ENCODE data around the gene CUZD1. TPM values are rescaled to one million over a fixed set of nuclear protein-coding genes. Genes with fewer than 3 reads are reported as not detected.
"Not testable (repeated sequence)": the region's sequence is repeated elsewhere in the genome, so short reads cannot be mapped to it uniquely, and the experiment has no call there.

The CUZD1 gene
- total RNA-seq, 2 experiments from 2014 or later: 1.3 to 1.5 TPM

DNA sequence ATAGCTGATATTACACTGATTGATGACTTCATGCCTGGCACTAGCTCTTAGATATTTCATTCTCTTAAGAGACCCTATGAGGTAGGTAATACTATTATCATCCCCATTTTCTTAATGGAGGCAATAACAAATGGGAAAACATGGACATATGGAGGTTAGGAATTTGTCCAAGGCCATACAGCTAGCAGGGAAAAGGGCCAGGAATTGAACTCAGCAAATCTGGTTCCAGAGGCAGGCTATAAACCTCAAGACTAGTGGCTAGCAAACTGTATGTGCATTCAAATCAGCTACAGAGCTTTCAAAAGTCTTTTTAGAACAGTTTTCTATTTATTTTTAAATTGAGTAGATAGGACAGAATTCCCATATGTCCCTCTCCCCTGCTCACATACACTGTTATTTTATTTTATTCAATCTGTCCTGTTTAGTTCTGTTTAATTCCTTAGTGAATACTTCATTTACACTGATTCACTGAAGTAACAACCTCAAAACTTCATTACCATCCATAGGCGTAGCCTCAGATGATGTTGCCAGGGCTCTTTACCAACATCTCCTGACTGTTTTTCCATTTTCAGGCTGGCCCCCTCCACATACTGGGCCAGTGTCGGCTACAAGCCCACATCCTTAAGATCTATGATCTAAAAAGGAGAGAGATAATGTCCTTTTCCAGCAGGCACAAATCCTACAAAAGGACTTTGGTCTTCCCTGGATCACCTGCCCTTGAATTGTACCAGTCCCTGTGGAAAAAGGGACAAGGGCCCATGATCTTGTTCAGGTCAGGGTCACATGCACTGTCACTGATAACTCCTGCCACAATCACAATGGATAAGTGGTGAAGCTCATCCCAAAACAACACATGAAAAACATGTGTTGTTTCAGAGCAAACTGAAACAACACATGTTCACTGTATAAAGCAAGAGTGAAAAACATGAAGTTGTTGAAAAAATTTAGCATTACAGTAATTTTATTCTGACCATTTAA is 17.8 kb upstream of the CUZD1 start:
- ATAC-seq: no peak
- Mint-ChIP-seq H3K9me3 (peaks cover 6% of the 10 kb centered on the region), H3K27me3 (no peaks in the 10 kb centered on the region), H3K36me3 (ENCODE audit: low read depth) (peaks cover 27% of the 10 kb centered on the region), H3K27ac (no peak overlapping the region), H3K4me1 (ENCODE audit: low read depth) (peaks cover 31% of the 10 kb centered on the region), H3K4me3 (no peak overlapping the region)
- ChIA-PET POLR2A (interaction anchor here (0.6 kb wide), 1 partner anchor 104 kb away, joined by 4 read pairs; no protein-coding TSS in a partner anchor), CTCF (no interaction called here)
- DNase-seq: no peak
- intact Hi-C loops (cut with micrococcal nuclease): no loop called here
- TF ChIP-seq, protein P1, sequence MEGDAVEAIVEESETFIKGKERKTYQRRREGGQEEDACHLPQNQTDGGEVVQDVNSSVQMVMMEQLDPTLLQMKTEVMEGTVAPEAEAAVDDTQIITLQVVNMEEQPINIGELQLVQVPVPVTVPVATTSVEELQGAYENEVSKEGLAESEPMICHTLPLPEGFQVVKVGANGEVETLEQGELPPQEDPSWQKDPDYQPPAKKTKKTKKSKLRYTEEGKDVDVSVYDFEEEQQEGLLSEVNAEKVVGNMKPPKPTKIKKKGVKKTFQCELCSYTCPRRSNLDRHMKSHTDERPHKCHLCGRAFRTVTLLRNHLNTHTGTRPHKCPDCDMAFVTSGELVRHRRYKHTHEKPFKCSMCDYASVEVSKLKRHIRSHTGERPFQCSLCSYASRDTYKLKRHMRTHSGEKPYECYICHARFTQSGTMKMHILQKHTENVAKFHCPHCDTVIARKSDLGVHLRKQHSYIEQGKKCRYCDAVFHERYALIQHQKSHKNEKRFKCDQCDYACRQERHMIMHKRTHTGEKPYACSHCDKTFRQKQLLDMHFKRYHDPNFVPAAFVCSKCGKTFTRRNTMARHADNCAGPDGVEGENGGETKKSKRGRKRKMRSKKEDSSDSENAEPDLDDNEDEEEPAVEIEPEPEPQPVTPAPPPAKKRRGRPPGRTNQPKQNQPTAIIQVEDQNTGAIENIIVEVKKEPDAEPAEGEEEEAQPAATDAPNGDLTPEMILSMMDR (IDR thresholded peaks at IDR 0.05): no peak

DNA sequence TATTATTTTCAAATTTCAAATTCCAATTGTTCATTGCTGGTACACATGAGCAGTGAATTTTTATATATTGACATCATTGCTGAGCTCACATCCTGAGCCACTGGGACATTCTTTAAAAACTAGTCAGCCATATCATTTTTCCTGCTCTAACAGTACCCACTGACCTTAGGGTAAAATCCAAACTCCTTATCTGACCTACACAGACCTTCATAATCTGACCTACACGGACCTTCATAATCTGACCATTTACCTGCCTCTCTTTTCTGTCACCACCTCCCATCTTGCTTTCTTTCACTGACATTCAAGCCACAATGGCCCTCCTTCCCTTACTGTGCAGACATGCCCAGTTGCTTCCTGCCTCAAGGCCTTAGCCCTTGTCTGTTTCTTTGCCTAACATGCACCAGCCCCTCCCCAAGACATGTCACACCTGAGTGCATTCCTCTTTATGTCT is 16.1 kb upstream of the CUZD1 start:
- POLR2A ChIA-PET: no interaction called here
- Mint-ChIP-seq H3K4me3 (no peak overlapping the region), H3K4me1 (ENCODE audit: low read depth) (peaks cover 22% of the 10 kb centered on the region), H3K9me3 (peaks cover 4% of the 10 kb centered on the region), H3K27me3 (no peaks in the 10 kb centered on the region), H3K36me3 (ENCODE audit: low read depth) (peaks cover 20% of the 10 kb centered on the region), H3K27ac (no peak overlapping the region)
- intact Hi-C loops (cut with micrococcal nuclease): no loop called here
- DNase-seq (no peak), ATAC-seq (no peak)
- TF ChIP-seq, protein P1 (IDR thresholded peaks at IDR 0.05): no peak
- CTCF ChIA-PET: no interaction called here

DNA sequence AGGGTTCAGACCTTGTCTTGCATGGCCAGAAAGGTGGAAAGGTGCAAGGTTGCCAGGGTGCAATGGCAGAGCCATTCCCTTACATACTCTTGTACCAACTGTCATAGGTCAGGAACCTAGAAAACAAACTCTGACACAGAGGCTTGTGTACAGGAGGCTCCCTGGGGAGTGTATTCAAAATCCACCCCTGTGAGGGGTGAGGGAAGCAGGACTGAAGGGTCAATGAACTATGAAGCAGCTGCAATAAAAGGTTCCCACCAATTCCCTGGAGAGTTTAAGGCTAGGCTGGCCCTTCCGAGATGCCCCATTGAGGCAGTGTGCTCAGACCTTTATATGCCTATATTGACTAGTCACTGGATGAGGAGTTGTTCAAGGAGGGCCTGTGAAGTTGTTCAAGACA is 13.9 kb upstream of the CUZD1 start:
- Mint-ChIP-seq H3K36me3 (ENCODE audit: low read depth) (peaks cover 31% of the 10 kb centered on the region), H3K9me3 (peaks cover 4% of the 10 kb centered on the region), H3K4me3 (no peak overlapping the region), H3K4me1 (ENCODE audit: low read depth) (peaks cover 21% of the 10 kb centered on the region), H3K27ac (no peak overlapping the region), H3K27me3 (no peaks in the 10 kb centered on the region)
- ChIA-PET CTCF (no interaction called here), POLR2A (interaction anchor here (0.6 kb wide), 1 partner anchor 88 kb away, joined by 4 read pairs; no protein-coding TSS in a partner anchor)
- no peak for ATAC-seq
- DNase-seq: no peak
- intact Hi-C loops (cut with micrococcal nuclease): no loop called here
- TF ChIP-seq, protein P1 (IDR thresholded peaks at IDR 0.05): no peak

DNA sequence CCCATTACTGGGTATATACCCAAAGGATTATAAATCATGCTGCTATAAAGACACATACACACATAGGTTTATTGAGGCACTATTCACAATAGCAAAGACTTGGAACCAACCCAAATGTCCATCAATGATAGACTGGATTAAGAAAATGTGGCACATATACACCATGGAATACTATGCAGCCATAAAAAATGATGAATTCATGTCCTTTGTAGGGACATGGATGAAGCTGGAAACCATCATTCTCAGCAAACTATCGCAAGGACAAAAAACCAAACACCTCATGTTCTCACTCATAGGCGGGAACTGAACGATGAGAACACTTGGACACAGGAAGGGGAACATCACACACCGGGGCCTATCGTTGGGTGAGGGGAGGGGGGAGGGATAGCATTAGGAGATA is 12.4 kb upstream of the CUZD1 start:
- H3K4me3 Mint-ChIP-seq; H3K27me3 Mint-ChIP-seq; intact Hi-C loops (cut with micrococcal nuclease); DNase-seq; H3K9me3 Mint-ChIP-seq; ATAC-seq; H3K27ac Mint-ChIP-seq; POLR2A ChIA-PET: not testable (repeated sequence)
- Mint-ChIP-seq H3K36me3 (ENCODE audit: low read depth) (peaks cover 45% of the 10 kb centered on the region), H3K4me1 (ENCODE audit: low read depth) (peaks cover 27% of the 10 kb centered on the region)
- CTCF ChIA-PET: interaction anchor here (1.3 kb wide), 1 partner anchor 20 kb away, joined by 3 read pairs; no protein-coding TSS in a partner anchor

DNA sequence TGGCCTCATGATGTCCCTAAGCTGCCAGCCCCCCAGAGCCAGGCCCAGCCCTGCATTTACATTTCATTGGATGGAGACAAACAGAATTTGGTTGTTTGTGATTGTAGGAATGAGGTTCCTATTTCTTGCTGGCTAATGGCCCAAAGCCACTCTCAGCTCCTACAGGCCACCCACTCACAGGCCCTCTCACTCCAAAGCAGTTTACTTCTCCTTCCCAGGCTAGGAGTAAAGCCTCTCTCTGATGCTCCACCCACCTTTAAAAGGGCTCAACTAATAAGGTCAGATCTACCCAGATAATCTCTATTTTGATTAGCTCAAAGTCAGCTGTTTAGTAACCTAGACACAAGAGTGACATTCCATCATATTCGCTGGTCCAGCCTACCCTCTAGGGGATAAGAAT is 11.2 kb upstream of the CUZD1 start:
- no peak overlapping the region for H3K27ac Mint-ChIP-seq
- peaks cover 52% of the 10 kb centered on the region for H3K36me3 Mint-ChIP-seq (ENCODE audit: low read depth)
- H3K4me1 Mint-ChIP-seq (ENCODE audit: low read depth): peaks cover 21% of the 10 kb centered on the region
- no peak for ATAC-seq
- CTCF ChIA-PET: interaction anchor here (1.3 kb wide), 1 partner anchor 21 kb away, joined by 3 read pairs; no protein-coding TSS in a partner anchor
- no peak overlapping the region for H3K4me3 Mint-ChIP-seq
- H3K27me3 Mint-ChIP-seq: no peaks in the 10 kb centered on the region
- TF ChIP-seq, protein P1 (IDR thresholded peaks at IDR 0.05): no peak
- intact Hi-C loops (cut with micrococcal nuclease): no loop called here
- H3K9me3 Mint-ChIP-seq: peaks cover 9% of the 10 kb centered on the region
- POLR2A ChIA-PET: no interaction called here
- no peak for DNase-seq
